GM12878 (cell line): ENCODE data around the gene ZMYM5. TPM values are rescaled to one million over a fixed set of nuclear protein-coding genes. Genes with fewer than 3 reads are reported as not detected.

Experiments used
- ATAC-seq: fragments of 200-7000 bp; cut with Tn5 transposase; 3 replicates; pipeline ENCODE4 v1.9.1; 2020; ENCODE audit warnings: mild to moderate bottlenecking, moderate library complexity
- BruUV-seq: library from RNA; stranded (reverse); fragments of 400-500 nt; replicated peaks from 2 replicates; lab custom pipeline; 2021; lab: Mats Ljungman, UMichigan
- CTCF ChIA-PET: fragments of 300-600 bp; sonication (Branson Sonifier 250); formaldehyde crosslinking; extraction: SDS; loops from one replicate; lab custom pipeline; 2021; ENCODE audit warnings: inconsistent platforms; lab: Yijun Ruan, JAX
- POLR2A ChIA-PET: fragments of 350-600 bp; formaldehyde crosslinking; extraction: SDS; loops from one replicate; lab custom pipeline; 2021; ENCODE audit warnings: inconsistent platforms; lab: Charles Lee
- RAD21 ChIA-PET: fragments of 300-600 bp; sonication (Branson Sonifier 250); formaldehyde crosslinking; loops from one replicate; lab custom pipeline; 2023; ENCODE audit warnings: antibody characterized with exemption; ENCODE audit not compliant: unreplicated experiment; lab: Charles Lee
- SMC1A ChIA-PET: fragments of 300-600 bp; sonication (Branson Sonifier 250); formaldehyde crosslinking; loops from one replicate; lab custom pipeline; 2023; ENCODE audit not compliant: unreplicated experiment, uncharacterized antibody; lab: Charles Lee
- DNase-seq: peaks from one replicate; pipeline ENCODE4 v3.0.0-alpha.2; 2011; ENCODE audit warnings: low read depth, low spot score
- FAIRE-seq: peaks from 3 replicates; lab custom pipeline; 2011; peaks lifted over from hg19 to GRCh38; lab: Jason Lieb, UNC
- H2AFZ ChIP-seq: 2 replicates; pipeline ENCODE4 v1.6.0; 2011; ENCODE audit warnings: low read depth, low read length, control low read depth; ENCODE audit not compliant: control insufficient read depth
- H3K27ac ChIP-seq: 2 replicates; pipeline ENCODE4 v1.5.1; 2011; ENCODE audit warnings: control low read depth; ENCODE audit not compliant: control insufficient read depth, insufficient read depth
- H3K27me3 ChIP-seq, 2 experiments: replicated peaks in 1 of 2; 2 replicates each; pipeline versions ENCODE4 v1.6.0 to v1.6.1; 2011; ENCODE audit warnings: low read length in 1 of 2; ENCODE audit not compliant: control insufficient read depth in 2 of 2, insufficient read depth in 2 of 2
- H3K36me3 ChIP-seq, 2 experiments: 2 replicates each; pipeline ENCODE4 v1.5.1; 2011; ENCODE audit warnings: low read length in 1 of 2; ENCODE audit not compliant: control insufficient read depth in 2 of 2, insufficient read depth in 2 of 2
- H3K4me1 ChIP-seq: 2 replicates; pipeline ENCODE4 v1.6.1; 2011; ENCODE audit warnings: mild to moderate bottlenecking, low read length, moderate library complexity, mixed read lengths; ENCODE audit not compliant: control insufficient read depth, insufficient read depth
- H3K4me2 ChIP-seq: 2 replicates; pipeline ENCODE4 v1.6.0; 2011; ENCODE audit warnings: control low read depth; ENCODE audit not compliant: control insufficient read depth, insufficient read depth
- H3K4me3 ChIP-seq: fragments of 200-600 bp; sonication (generic); 2 replicates; pipeline ENCODE4 v1.5.1; 2016
- H3K79me2 ChIP-seq: 2 replicates; pipeline ENCODE4 v1.6.0; 2011; ENCODE audit warnings: low read length; ENCODE audit not compliant: control insufficient read depth, insufficient read depth
- H3K9ac ChIP-seq: 2 replicates; pipeline ENCODE4 v1.8.0; 2011; ENCODE audit warnings: low read length, control low read depth, mixed read lengths; ENCODE audit not compliant: control insufficient read depth, insufficient read depth
- H3K9me3 ChIP-seq: replicated peaks from 3 replicates; pipeline ENCODE4 v1.5.1; 2011; ENCODE audit warnings: mild to moderate bottlenecking, low read length; ENCODE audit not compliant: control insufficient read depth, insufficient read depth
- H4K20me1 ChIP-seq: 2 replicates; pipeline ENCODE4 v1.6.0; 2011; ENCODE audit not compliant: control insufficient read depth, insufficient read depth
- BACH1 ChIP-seq: fragments of 450-650 bp; IDR thresholded peaks from 2 replicates; pipeline ENCODE4 v1.6.1; 2017; ENCODE audit warnings: mild to moderate bottlenecking, borderline replicate concordance
- CHD4 ChIP-seq: fragments of 200-600 bp; sonication (generic); IDR thresholded peaks from 2 replicates; pipeline ENCODE4 v1.6.1; 2016; ENCODE audit warnings: mild to moderate bottlenecking
- ESRRA ChIP-seq: IDR thresholded peaks from 2 replicates; pipeline ENCODE4 v1.6.1; 2012; ENCODE audit warnings: mild to moderate bottlenecking, low read length, improper control_type of control experiment
- MXI1 ChIP-seq: fragments of 150-350 bp; IDR thresholded peaks from 2 replicates; pipeline ENCODE4 v1.6.1; 2011; ENCODE audit warnings: low read depth, mild to moderate bottlenecking, inconsistent platforms, low read length, improper control_type of control experiment
- NRF1 ChIP-seq: conservative IDR thresholded peaks from 2 replicates; pipeline ENCODE4 v1.6.1; 2011; ENCODE audit warnings: mild to moderate bottlenecking, low read depth, low read length, improper control_type of control experiment
- PKNOX1 ChIP-seq: fragments of 450-650 bp; IDR thresholded peaks from 2 replicates; pipeline ENCODE4 v1.6.1; 2016; ENCODE audit warnings: mild to moderate bottlenecking
- RELB ChIP-seq: fragments of 450-650 bp; IDR thresholded peaks from 2 replicates; pipeline ENCODE4 v1.6.1; 2017; ENCODE audit warnings: low read depth, mild to moderate bottlenecking, moderate library complexity
- SRF ChIP-seq, 2 experiments: IDR thresholded peaks; 2 replicates each; pipeline ENCODE4 v1.6.1; 2011; ENCODE audit warnings: low read depth in 2 of 2, low read length in 2 of 2, mild to moderate bottlenecking in 1 of 2, moderate library complexity in 1 of 2
- TCF12 ChIP-seq: IDR thresholded peaks from 2 replicates; pipeline ENCODE4 v1.6.1; 2011; ENCODE audit warnings: low read depth, mild to moderate bottlenecking, low read length
- YBX1 ChIP-seq: fragments of 450-650 bp; IDR thresholded peaks from 2 replicates; pipeline ENCODE4 v1.6.1; 2016; ENCODE audit warnings: antibody characterized with exemption
- ZBTB4 ChIP-seq: fragments of 450-650 bp; formaldehyde crosslinking; IDR thresholded peaks from 2 replicates; pipeline ENCODE4 v1.4.0; 2022; ENCODE audit warnings: mild to moderate bottlenecking, moderate library complexity
- ZNF687 ChIP-seq: fragments of 450-650 bp; IDR thresholded peaks from 2 replicates; pipeline ENCODE4 v1.6.1; 2017; ENCODE audit warnings: mild to moderate bottlenecking, moderate library complexity
- WGBS: methylation state at CpG from one replicate; pipeline ENCODE4 v1.1.6; 2016; ENCODE audit warnings: low lambda C conversion rate; ENCODE audit not compliant: insufficient replicate concordance, insufficient coverage; ENCODE audit errors: missing lambda C conversion rate; 5-methylcytosine and 5-hydroxymethylcytosine counted together
- in situ Hi-C: fragments of 300-500 bp; cut with MboI; formaldehyde crosslinking; loops from 9 replicates; pipeline ENCODE4 v1.14.3; 2018; ENCODE audit warnings: mixed read lengths
- intact Hi-C: fragments of 100-400 bp; cut with micrococcal nuclease; formaldehyde crosslinking; loops from one replicate; pipeline ENCODE4 v1.14.2; 2022; ENCODE audit not compliant: unreplicated experiment
- polyA plus RNA-seq, 11 experiments: library from polyadenylated mRNA; depleted of rRNA in 4 of 11; unstranded in 6 of 11; stranded (reverse) in 5 of 11; fragments of >200 nt; fragmentation: Nextera tagmentation in 4 of 11; fragmentation: Illumina TruSeq in 1 of 11; extraction: Ambion mirVana in 4 of 11; extraction: Trizol in 1 of 11; gene quantifications; 1 replicate in 1 of 11; 2 replicates in 10 of 11; pipeline versions ENCODE4 v1.2.1 to v1.2.3, GENCODE V29; 2011 to 2016; ENCODE audit warnings: inconsistent platforms in 2 of 11, missing spikeins in 2 of 11, low read depth in 1 of 11
- total RNA-seq, 4 experiments: library from RNA; depleted of rRNA in 3 of 4; stranded (reverse); fragments of >200 nt in 3 of 4; fragmentation: Illumina TruSeq in 1 of 4; extraction: Trizol in 1 of 4; gene quantifications; 2 replicates each; pipeline versions ENCODE4 v1.2.1 to v1.2.3, GENCODE V29; 2013 to 2021

The ZMYM5 gene
- total and polyA plus RNA-seq, 10 of the 15 experiments (the other 5 are each of a cell fraction or from before 2014, with no cell fraction given), result 7.1 to 13.7 (median 10.6) TPM

- 91% methylated on average over 7 of the region's 7 CpGs for WGBS
- no peaks in the 10 kb centered on the region for H4K20me1 ChIP-seq
- no peak overlapping the region for H3K27ac ChIP-seq
- H3K4me2 ChIP-seq, result no peak overlapping the region
- H3K4me1 ChIP-seq, result no peaks in the 10 kb centered on the region
- FAIRE-seq, result no peak
- DNase-seq, result no peak
- no peak overlapping the region for H3K9ac ChIP-seq
- in situ Hi-C loops, result no loop called here
- no peaks in the 10 kb centered on the region for H3K79me2 ChIP-seq
- ChIA-PET RAD21 (no interaction called here), SMC1A (no interaction called here), POLR2A (no interaction called here), CTCF (interaction anchor here (1.4 kb wide), 1 partner anchor 29 kb away, joined by 3 read pairs; no protein-coding TSS in a partner anchor)
- H2AFZ ChIP-seq, result no peak overlapping the region
- H3K27me3 ChIP-seq, result no peaks in the 10 kb centered on the region
- BruUV-seq, result no TSS peak
- no peak for ATAC-seq
- no peaks in the 10 kb centered on the region for H3K9me3 ChIP-seq
- H3K36me3 ChIP-seq, result no peaks in the 10 kb centered on the region
- intact Hi-C loops, result no loop called here
- H3K4me3 ChIP-seq, result no peak overlapping the region
- TF ChIP-seq ZBTB4, result no peak
- no peak for TF ChIP-seq RELB
- TF ChIP-seq SRF (IDR thresholded peaks at IDR 0.05; ENCODE audit: low read depth in 2 of 2, low read length in 2 of 2), result peak; percentile 46 to 78
- TF ChIP-seq ESRRA, result no peak
- TF ChIP-seq NRF1, result no peak
- TF ChIP-seq ZNF687, result no peak
- TF ChIP-seq YBX1, result no peak
- no peak for TF ChIP-seq MXI1
- TF ChIP-seq TCF12, result no peak
- no peak for TF ChIP-seq CHD4
- peak; percentile 14; the same call in 1 of the 2 replicates for TF ChIP-seq PKNOX1
- no peak for TF ChIP-seq BACH1
Observed at GRCh38 chr13:19810996-19811881, 52.2 kb downstream of the ZMYM5 start.
